PC-9 (cell line): ENCODE measurements around the gene FAF1. TPM values are rescaled to one million over a fixed set of nuclear protein-coding genes. Genes with fewer than 3 reads are reported as not detected.

ENCODE experiments used
- BruUV-seq: library from RNA; stranded (reverse); fragments of 400-500 nt; replicated peaks from 2 replicates; lab custom pipeline; 2021; lab: Mats Ljungman, UMichigan
- CTCF ChIA-PET: fragments of 300-600 bp; sonication (Branson Sonifier 250); formaldehyde crosslinking; loops from one replicate; lab custom pipeline; 2022; ENCODE audit warnings: antibody characterized with exemption; lab: Charles Lee
- POLR2A ChIA-PET: fragments of 300-600 bp; sonication (Branson Sonifier 250); formaldehyde crosslinking; loops from one replicate; lab custom pipeline; 2022; ENCODE audit warnings: antibody characterized with exemption; ENCODE audit not compliant: unreplicated experiment; lab: Charles Lee
- DNase-seq, 2 experiments: peaks; one replicate each; pipeline versions ENCODE4 v3.0.0 to v3.0.0-alpha.2; 2015 to 2022; ENCODE audit warnings: mixed read lengths in 1 of 2
- H2AFZ ChIP-seq: fragments of 200-600 bp; sonication (generic); 2 replicates; pipeline ENCODE4 v1.8.1; 2017; ENCODE audit warnings: antibody characterized with exemption
- H3F3A ChIP-seq: fragments of 200-600 bp; sonication (generic); 2 replicates; pipeline ENCODE4 v1.8.1; 2017; ENCODE audit warnings: antibody characterized with exemption, mild to moderate bottlenecking, low read depth; ENCODE audit not compliant: insufficient read depth
- H3K27ac ChIP-seq: fragments of 200-600 bp; sonication (generic); 2 replicates; pipeline ENCODE4 v1.6.1; 2016; ENCODE audit warnings: mixed run types
- H3K27me3 ChIP-seq: fragments of 200-600 bp; sonication (generic); 2 replicates; pipeline ENCODE4 v1.6.1; 2016; ENCODE audit warnings: low read depth, mixed run types; ENCODE audit not compliant: insufficient read depth
- H3K36me3 ChIP-seq: fragments of 200-600 bp; sonication (generic); 2 replicates; pipeline ENCODE4 v1.6.1; 2016; ENCODE audit warnings: low read depth, mixed run types
- H3K4me1 ChIP-seq: fragments of 200-600 bp; sonication (generic); replicated peaks from 2 replicates; pipeline ENCODE4 v1.6.1; 2016; ENCODE audit warnings: mixed run types; ENCODE audit not compliant: insufficient read depth
- H3K4me2 ChIP-seq: fragments of 200-600 bp; sonication (generic); 2 replicates; pipeline ENCODE4 v1.6.1; 2017; ENCODE audit warnings: mixed run types
- H3K4me3 ChIP-seq: fragments of 200-600 bp; sonication (generic); 2 replicates; pipeline ENCODE4 v1.6.1; 2016; ENCODE audit warnings: mixed run types
- H3K79me2 ChIP-seq: fragments of 200-600 bp; sonication (generic); 2 replicates; pipeline ENCODE4 v1.6.1; 2017; ENCODE audit warnings: low read depth, mixed run types
- H3K9me2 ChIP-seq: fragments of 200-600 bp; sonication (generic); 2 replicates; pipeline ENCODE4 v1.8.1; 2017; ENCODE audit warnings: mild to moderate bottlenecking; ENCODE audit not compliant: insufficient read depth
- H3K9me3 ChIP-seq: fragments of 200-600 bp; sonication (generic); 2 replicates; pipeline ENCODE4 v1.8.1; 2016; ENCODE audit warnings: low read depth; ENCODE audit not compliant: insufficient read depth
- H4K20me1 ChIP-seq: fragments of 200-600 bp; sonication (generic); 2 replicates; pipeline ENCODE4 v1.8.1; 2017; ENCODE audit not compliant: insufficient read depth
- EZH2 ChIP-seq: fragments of 200-600 bp; sonication (generic); IDR thresholded peaks from 2 replicates; pipeline ENCODE4 v1.8.0; 2017; ENCODE audit warnings: antibody characterized with exemption, low read depth
- intact Hi-C: fragments of 100-400 bp; cut with micrococcal nuclease; formaldehyde crosslinking; loops from one replicate; pipeline ENCODE4 v1.10.0; 2022; ENCODE audit not compliant: unreplicated experiment
- total RNA-seq: library from RNA; stranded (reverse); gene quantifications from 2 replicates; pipeline ENCODE4 v1.2.3, GENCODE V29; 2021
- TF ChIP-seq, protein P1 (sequence below): fragments of 200-600 bp; sonication (generic); conservative IDR thresholded peaks from 2 replicates; pipeline ENCODE4 v1.6.1; 2017; ENCODE audit warnings: mixed run types, antibody characterized with exemption, mild to moderate bottlenecking, moderate library complexity

FAF1 gene
- total RNA-seq, 1 experiment from 2014 or later: 105 TPM

DNA sequence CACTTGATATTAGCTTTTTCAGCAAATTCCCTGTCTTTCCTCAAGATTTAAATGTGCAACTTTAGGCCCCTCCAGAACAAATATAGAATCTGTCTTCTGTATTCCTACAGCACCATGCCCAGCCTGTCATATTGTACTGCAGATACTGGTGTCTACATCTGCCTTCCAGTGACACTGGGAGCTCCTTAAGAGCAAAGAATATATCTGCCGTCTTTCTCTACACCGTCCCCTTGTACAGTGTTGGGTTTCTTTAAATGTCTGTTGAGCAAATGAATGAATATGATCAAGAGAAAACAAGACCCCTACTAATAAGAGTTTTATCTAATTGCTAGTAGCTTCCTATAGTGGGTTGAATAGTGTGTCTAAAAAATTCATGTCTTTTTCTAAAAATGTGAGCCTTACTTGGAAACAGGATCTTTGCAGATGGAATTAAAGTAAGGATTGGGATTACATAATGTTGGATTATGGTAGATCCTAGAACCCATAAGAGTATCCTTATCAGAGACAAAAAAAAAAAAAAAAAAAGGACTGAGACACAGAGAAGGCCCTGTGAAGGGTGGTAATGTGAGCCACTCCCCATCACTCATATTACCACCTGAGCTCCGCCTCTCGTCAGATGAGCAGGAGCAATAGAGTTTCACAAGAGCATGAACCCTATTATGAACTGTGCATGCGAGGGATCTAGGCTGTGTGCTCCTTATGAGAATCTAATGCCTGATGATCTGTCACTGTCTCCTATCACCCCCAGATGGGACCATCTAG lies 128.6 kb downstream of the FAF1 start:
- Histone ChIP-seq H3K9me2 (no peaks in the 10 kb centered on the region), H3K4me1 (no peaks in the 10 kb centered on the region), H3F3A (no peaks in the 10 kb centered on the region; the same call in 1 of the 2 replicates), H3K36me3 (peaks cover 3% of the 10 kb centered on the region; the same call in 1 of the 2 replicates), H3K4me2 (no peak overlapping the region), H4K20me1 (no peaks in the 10 kb centered on the region), H3K27me3 (no peaks in the 10 kb centered on the region), H3K4me3 (no peak overlapping the region), H2AFZ (no peak overlapping the region), H3K9me3 (no peaks in the 10 kb centered on the region), H3K79me2 (peaks cover 24% of the 10 kb centered on the region), H3K27ac (no peak overlapping the region)
- no TSS peak for BruUV-seq
- no peak for DNase-seq
- CTCF ChIA-PET: interaction anchor here (0.6 kb wide), 1 partner anchor 9 kb away, joined by 4 read pairs; no protein-coding TSS in a partner anchor
- intact Hi-C loops: no loop called here
- no peak for TF ChIP-seq EZH2
- TF ChIP-seq, protein P1, sequence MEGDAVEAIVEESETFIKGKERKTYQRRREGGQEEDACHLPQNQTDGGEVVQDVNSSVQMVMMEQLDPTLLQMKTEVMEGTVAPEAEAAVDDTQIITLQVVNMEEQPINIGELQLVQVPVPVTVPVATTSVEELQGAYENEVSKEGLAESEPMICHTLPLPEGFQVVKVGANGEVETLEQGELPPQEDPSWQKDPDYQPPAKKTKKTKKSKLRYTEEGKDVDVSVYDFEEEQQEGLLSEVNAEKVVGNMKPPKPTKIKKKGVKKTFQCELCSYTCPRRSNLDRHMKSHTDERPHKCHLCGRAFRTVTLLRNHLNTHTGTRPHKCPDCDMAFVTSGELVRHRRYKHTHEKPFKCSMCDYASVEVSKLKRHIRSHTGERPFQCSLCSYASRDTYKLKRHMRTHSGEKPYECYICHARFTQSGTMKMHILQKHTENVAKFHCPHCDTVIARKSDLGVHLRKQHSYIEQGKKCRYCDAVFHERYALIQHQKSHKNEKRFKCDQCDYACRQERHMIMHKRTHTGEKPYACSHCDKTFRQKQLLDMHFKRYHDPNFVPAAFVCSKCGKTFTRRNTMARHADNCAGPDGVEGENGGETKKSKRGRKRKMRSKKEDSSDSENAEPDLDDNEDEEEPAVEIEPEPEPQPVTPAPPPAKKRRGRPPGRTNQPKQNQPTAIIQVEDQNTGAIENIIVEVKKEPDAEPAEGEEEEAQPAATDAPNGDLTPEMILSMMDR: no peak
- POLR2A ChIA-PET: interaction anchor here (0.6 kb wide), 1 partner anchor 327 kb away, joined by 7 read pairs; no protein-coding TSS in a partner anchor

DNA sequence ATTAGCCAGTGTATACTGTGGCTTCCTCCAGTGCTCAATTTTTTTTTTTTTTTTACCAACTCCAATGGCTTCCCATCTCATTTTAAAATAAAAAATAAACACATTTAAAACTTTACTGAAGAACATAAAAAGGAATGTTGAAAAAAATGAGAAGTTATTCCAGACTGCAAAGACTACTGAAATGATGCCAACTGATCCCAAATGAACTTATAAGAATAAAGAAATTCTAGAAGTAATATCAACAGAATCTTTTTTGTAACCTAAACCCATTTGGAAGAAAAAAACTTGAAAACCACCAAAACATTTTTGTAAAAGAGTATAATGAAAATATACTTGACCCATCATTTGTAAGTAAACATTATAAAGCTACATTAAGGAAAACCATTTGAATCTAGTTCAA lies 129.4 kb downstream of the FAF1 start:
- no peak overlapping the region for H3K27ac ChIP-seq
- H4K20me1 ChIP-seq: no peaks in the 10 kb centered on the region
- ChIA-PET CTCF (no interaction called here), POLR2A (no interaction called here)
- TF ChIP-seq, protein P1: no peak
- TF ChIP-seq EZH2: no peak
- no peaks in the 10 kb centered on the region for H3K9me2 ChIP-seq
- H3K79me2 ChIP-seq: peaks cover 25% of the 10 kb centered on the region
- H3K27me3 ChIP-seq: no peaks in the 10 kb centered on the region
- BruUV-seq: no TSS peak
- no peak overlapping the region for H3K4me3 ChIP-seq
- intact Hi-C loops: no loop called here
- H3K4me1 ChIP-seq: no peaks in the 10 kb centered on the region
- no peak overlapping the region for H3K4me2 ChIP-seq
- peaks cover under 1% of the 10 kb centered on the region; the same call in 1 of the 2 replicates for H3K36me3 ChIP-seq
- no peaks in the 10 kb centered on the region for H3K9me3 ChIP-seq
- H2AFZ ChIP-seq: no peak overlapping the region
- H3F3A ChIP-seq: no peaks in the 10 kb centered on the region; the same call in 1 of the 2 replicates
- DNase-seq: no peak

DNA sequence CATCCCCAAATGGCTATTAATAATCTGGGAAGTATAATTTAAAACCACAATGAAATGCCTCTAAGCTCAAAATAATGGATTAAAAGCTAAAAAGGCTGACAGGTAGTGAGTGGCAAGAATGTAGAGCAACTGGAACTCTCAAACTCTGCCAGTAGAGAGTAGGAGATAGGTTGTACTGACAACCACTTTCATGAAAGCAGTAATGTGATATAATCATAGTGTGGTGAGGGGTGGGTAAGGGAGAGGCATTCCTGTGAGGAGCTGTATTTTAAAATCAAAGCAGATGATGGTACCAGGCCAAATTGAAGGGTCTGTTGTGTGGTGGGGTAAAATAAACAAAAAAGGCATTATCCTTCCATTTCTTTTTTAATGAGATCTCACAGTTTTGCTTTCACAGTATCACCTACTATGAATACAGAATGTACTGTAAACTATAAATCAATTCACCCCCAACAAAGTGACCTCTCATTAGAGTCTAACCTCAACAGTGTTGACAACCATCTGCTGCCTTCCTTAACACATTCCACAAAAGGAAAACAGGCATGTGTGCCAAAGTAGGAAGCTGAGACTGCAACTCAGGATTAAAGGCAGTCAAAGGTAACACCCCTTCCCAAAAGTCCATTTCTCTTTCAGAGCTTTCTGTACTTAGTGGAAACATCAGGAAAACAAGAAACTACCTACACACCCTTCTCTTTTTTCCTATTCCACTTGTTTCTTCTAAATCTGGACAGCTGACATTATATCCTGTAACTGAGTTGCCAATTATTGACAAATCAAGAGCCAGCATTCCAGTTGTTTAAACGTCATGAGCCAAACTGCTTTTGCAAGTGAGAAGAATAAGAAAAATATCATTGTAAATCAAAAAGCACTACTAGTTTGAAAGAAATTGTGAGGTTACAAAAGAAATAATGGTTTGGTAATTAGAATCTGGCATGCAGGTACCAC lies 130.8 kb downstream of the FAF1 start:
- Histone ChIP-seq H3K27ac (no peak overlapping the region), H3F3A (no peaks in the 10 kb centered on the region; the same call in 1 of the 2 replicates), H3K4me2 (no peak overlapping the region), H3K9me2 (no peaks in the 10 kb centered on the region), H3K36me3 (no peaks in the 10 kb centered on the region), H3K4me3 (no peak overlapping the region), H3K79me2 (peaks cover 25% of the 10 kb centered on the region), H3K4me1 (no peaks in the 10 kb centered on the region), H4K20me1 (no peaks in the 10 kb centered on the region), H3K27me3 (no peaks in the 10 kb centered on the region), H2AFZ (no peak overlapping the region), H3K9me3 (no peaks in the 10 kb centered on the region)
- DNase-seq: no peak
- ChIA-PET CTCF (no interaction called here), POLR2A (interaction anchor here (0.6 kb wide), 1 partner anchor 215 kb away, joined by 3 read pairs; no protein-coding TSS in a partner anchor)
- intact Hi-C loops: no loop called here
- TF ChIP-seq, protein P1: no peak
- TF ChIP-seq EZH2: no peak
- BruUV-seq: no TSS peak
